OCI-M2 (cell line): ENCODE data around the gene FTCD.
"Not testable (repeated sequence)": the region's sequence is repeated elsewhere in the genome, so short reads cannot be mapped to it uniquely, and the experiment has no call there.

ENCODE experiments used
- DNase-seq: peaks from one replicate; lab custom pipeline; 2025; ENCODE audit not compliant: unreplicated experiment; lab: John Stamatoyannopoulos, UW

Gene FTCD

DNA sequence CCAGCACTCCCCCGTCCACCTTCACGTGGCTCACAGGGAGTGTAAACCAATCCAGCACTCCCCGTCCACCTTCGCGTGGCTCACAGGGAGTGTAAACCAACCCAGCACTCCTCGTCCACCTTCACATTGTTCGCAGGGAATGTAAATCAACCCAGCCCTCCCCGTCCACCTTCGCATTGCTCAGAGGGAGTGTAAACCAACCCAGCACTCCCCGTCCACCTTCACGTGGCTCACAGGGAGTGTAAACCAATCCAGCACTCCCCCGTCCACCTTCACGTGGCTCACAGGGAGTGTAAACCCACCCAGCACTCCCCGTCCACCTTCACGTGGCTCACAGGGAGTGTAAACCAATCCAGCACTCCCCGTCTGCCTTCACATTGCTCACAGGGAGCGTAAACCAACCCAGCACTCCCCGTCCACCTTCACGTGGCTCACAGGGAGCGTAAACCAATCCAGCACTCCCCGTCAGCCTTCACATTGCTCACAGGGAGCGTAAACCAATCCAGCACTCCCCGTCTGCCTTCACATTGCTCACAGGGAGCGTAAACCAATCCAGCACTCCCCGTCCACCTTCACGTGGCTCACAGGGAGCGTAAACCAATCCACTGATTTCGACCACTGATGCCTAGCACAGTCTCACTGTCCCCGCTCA, 14.9 kb downstream of the FTCD start:
- not testable (repeated sequence) for DNase-seq

DNA sequence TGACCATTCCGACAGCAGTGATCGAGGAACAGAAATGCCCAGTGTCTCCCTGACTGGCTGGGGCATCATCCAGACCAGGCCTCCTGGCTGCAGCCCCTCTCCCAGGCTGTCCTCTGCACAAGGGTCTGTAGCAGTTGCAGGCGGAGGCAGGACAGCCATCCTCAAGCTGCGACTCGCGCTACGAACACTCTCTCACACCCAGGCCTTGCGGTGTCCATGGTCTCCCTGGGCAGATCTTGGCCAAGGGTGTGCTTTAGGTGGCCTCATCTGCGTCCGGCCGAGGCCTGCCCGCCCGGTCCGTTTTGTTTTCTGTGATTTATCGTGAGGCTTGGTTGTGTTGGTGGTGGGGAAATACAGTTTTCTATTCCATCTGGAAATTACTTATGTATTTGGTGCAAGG, 15.7 kb downstream of the FTCD start:
- DNase-seq: no peak

DNA sequence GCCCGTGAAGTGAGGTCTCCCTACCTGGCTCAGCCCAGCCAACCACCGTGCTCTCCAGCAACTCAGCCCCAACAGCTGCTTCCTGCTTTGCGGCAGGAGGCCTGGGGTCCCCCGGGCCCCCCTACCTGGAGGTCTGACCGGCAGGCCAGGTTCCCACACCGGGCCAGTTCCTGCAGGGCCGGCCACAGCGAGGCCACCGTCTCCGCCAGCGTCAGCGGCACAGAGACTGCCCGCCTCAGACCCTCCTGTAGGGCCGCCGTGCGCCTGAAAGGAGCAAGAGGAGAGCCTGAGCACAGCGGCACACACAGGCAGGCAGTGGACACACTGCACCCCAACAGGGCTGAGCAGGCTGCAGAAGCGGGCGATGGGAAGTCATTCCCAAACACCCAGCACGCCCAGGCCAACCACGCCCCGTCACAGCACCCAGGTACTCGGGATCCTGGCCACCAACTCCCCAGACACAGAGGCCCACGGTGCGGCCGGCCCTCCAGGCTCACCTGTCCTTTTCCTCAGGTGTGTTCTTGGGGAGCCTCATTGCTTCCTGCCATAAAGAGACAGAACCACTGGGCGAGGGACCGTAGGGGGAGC, 16.9 kb downstream of the FTCD start:
- no peak for DNase-seq

DNA sequence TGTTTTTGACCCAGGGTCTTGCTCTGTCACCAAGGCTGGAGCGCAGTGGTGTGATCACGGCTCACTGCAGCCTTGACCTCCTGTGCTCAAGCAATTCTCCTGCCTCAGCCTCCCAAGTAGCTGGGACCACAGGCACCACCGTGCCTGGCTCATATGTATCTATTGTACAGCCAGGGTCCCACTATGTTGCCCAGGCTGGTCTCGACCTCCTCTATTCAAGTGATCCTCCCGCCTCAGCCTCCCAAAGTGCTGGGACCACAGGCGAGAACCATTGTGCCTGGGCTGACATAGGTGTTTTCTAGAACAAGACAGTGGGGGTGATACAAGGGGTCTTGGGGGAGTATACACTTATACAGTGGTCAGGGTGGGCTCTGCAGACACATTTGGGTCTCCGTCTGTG, 17.5 kb downstream of the FTCD start:
- no peak for DNase-seq

DNA sequence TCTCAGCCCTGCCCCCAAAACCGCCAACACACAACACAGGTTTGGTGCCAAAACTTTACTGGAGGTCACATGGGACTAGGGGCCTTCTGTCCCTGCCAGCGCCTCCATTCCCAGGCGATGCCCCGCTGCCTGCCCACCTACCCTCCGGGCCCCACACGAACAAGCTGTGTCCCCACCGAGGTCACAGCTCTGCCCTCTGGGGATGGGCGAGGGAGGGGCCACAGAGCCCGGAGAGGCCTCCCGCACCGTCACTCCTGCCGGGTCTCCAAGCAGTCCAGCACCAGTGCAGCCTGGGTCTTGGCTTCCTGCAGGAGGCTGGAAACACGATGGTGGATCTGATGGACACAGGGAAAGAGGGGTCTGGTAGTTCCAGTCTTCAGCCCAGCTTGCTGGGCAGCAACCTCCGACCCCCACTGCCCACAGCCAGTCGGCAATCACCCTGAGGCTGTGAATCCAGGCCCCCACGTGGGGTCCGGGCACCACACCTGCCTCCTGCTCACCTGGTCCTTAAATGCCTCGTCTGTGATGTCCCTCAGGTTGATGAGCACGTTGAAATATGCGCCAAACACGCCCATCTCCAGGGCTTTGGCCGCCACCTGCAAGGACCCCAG, 18.5 kb downstream of the FTCD start:
- DNase-seq: no peak

DNA sequence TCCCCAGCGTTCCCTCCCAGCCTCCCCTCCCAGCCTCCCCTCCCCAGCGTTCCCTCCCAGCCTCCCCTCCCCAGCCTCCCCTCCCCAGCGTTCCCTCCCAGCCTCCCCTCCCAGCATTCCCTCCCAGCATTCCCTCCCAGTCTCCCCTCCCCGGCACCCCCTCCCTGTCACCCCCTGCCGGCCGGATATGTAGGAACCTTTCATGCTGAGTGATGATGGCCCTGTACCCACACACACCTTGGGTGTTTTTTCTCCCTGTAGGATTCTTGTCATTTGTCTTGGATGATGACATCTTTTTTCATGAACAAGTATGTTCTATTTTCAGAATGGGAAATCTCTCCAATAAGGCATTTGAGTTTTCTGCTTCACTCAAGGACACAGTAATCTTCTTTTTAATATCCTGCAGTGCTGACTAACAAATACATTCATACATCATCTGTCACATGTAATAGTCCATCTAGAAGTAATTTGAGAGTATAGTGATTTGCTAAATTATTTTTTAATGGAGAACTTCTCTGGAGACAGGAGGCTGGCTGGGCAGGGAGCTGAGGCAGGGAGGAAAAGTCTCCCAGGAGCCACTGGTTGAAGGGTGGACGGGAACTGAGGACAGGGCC, 19.5 kb downstream of the FTCD start:
- DNase-seq: no peak

DNA sequence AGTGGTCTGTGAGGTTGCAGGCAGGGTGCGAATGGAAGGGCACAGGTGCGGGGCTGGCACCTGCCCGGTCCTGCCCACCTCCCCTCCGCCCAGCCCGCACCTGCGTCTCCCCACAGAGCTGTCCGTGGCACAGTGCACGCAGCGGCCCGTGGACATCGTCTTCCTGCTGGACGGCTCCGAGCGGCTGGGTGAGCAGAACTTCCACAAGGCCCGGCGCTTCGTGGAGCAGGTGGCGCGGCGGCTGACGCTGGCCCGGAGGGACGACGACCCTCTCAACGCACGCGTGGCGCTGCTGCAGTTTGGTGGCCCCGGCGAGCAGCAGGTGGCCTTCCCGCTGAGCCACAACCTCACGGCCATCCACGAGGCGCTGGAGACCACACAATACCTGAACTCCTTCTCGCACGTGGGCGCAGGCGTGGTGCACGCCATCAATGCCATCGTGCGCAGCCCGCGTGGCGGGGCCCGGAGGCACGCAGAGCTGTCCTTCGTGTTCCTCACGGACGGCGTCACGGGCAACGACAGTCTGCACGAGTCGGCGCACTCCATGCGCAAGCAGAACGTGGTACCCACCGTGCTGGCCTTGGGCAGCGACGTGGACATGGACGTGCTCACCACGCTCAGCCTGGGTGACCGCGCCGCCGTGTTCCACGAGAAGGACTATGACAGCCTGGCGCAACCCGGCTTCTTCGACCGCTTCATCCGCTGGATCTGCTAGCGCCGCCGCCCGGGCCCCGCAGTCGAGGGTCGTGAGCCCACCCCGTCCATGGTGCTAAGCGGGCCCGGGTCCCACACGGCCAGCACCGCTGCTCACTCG, 23.3 kb downstream of the FTCD start:
- DNase-seq: no peak

DNA sequence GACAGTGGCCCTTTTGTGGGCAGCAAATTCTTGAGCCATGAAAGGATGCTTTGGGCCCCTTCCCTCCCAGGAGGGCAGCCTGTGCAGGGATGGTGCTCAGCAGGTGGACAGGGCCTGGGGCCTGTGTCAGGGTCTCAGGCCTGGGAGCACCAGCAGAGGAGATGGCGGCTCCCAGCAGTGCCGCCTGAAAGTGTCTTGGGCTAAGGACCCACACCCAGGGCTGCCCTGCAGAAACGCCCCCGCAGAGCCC, 23.9 kb downstream of the FTCD start:
- DNase-seq: no peak

DNA sequence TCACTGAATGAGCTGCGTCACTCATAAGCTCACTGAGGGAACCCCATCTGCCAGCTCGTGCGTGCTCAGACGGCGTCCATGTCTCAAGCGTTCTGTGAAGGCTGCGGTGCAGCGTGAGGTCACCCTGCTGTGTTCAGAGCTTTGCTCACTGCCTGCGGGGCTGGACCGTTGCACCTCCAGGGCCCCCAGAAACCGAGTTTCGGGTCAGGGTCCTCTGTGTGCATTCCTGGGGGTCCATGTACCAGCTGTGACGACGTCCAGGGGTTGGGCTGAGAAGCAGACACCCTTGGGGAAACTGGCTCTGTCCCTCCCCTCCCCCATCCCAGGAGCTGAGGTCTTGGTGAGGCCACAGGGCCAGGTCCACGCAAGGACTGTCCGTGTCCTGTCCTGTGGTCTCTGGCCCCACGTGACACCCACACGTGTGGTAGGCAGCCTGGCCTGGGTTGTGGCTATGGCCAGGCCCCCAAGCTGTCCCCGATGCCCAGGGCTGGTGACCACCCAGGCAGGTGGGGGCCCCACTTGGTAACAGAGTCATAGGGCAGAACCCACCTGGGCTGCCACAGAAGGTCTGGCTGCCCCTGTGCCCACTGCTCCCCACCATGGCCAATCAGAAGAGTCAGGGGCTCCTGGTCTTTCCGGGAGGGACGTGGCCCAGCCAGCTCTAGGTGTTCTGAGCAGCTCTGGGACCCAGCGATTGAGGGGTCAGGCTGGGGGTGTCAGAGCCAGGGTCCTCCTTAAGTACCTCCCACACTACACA, 24.4 kb downstream of the FTCD start:
- no peak for DNase-seq

DNA sequence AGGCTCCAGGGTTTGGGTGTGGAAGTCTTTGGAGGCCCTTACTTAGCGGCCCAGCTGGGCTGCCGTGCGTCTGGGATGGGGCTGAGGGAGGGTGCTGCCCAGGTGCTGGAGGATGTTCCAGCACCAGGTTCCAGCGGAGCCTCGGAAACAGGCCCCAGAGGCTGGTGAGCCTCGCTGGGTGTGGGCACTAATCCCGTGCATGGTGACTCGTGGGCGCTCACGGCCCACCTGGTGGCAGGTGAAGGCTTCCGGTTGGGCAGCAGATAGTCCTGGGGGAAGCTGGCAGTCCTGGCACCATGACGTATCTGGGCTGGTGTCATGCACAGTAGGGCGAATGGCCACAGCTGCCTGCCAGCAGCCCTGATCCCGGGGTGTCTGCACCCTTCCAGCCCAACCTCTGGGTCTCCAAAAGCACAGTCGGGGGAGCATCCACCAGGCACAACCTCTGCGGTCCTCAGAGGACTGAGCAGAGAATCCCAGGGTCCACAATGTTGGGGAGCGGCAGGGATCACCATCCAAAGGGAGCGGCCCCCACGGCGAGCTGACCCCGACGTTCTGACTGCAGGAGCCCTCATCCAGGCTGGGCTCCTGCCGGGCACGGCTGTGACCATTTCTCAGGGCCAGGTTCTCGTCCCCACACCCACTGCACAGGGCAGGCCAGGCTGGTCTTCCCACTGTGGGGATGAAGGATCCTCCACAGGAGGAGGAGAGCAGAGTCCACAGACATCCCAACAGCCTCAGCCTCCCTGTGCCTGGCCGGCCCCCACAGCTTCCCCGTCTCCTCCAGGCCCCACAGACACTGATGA, 25.3 kb downstream of the FTCD start:
- DNase-seq: no peak

DNA sequence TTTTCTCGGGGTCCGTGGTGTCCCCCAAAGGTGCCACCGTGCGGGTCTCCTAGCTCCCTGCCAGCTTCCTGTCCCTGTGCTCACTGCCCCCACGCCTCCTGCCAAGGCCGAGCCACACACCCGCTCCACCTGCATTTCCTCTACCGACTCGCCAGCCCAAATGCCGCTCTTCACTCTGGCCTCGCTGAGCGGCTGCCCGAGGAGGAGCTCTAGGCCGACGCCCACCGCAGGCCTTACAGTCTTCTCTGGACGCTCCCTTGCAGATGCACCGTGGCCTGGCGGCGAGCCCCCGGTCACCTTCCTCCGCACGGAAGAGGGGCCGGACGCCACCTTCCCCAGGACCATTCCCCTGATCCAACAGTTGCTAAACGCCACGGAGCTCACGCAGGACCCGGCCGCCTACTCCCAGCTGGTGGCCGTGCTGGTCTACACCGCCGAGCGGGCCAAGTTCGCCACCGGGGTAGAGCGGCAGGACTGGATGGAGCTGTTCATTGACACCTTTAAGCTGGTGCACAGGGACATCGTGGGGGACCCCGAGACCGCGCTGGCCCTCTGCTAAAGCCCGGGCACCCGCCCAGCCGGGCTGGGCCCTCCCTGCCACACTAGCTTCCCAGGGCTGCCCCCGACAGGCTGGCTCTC, 26.3 kb downstream of the FTCD start:
- no peak for DNase-seq

DNA sequence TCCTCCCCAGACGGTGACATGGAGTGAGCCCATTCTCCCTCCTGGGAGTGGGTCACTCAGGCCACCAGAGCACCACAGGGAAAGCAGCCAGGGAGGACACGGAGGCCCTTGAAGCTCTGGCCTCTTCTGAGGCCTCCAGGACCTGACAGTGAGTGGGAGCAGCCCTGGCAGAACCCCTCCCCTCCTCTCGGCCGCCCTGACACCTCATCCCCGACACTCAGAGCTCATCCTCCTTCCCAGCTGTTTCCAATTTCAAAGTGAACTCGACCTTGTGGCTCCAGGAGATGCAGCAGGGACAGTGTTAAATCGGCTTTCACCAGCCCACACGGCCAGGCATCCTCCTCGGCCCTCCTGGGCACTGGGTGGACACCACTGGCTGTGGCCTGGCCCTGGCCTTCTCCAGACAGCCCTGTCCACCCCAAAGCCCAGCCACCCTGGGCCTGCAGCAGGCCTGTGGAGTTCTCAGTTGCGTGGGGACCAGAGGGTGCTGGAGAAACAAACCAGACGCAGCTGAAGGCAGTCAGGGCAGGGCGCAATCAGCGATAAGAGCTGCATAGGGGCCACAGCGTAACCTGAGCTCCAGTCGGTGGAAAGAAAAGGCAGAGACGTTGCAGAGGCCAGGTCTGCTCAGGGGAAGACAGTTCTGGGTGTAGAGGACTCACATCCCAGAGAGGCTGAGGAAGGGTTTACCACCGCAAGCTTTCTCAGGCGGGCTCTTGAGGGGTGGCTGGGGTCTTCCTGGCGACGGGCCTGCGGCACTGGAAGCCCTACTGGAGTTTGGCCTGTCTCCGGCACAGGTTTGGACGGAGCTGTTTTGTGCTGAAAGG, 27.1 kb downstream of the FTCD start:
- no peak for DNase-seq

DNA sequence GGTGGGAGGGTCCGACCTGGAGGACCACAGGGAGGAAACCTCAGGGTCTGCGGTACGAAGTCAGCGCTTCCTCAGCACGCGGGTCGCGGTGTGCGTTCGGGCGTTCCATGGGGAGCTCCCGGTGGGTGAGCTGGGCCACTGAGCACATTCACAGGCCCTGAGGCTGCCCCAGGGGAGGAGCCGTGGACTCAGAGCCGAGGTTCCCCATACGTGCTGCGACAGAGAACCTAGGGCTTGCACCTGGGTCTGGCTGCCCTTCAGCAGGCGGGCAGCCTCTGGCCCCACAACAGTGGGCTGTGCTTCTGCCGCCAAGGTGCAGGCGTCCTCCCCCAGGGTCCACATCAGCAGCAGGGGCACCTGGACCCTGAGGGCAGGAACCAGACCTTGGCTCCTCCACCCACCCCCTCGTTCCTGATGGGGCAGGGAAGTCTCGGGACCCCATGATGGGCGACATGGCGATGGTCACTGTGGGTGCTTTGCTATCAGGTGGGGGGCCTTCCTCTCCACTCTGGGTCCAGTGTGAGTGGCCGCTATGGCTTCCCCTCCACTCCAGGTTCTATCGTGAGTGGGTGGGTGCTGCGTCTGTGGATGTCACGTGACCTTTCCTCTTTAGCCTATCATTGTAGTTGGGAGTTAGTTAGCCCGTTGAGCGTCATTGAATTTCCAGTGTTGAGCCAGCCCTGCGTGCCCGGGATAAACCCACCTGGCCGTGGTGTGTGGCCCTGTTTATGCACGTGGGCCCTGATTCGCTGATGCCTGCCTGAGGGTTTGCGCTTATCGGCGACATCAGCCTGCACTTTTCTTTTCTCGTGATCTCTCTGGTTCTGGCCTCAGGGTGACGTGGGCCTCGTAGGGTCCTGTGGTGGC, 27.9 kb downstream of the FTCD start:
- DNase-seq: no peak

DNA sequence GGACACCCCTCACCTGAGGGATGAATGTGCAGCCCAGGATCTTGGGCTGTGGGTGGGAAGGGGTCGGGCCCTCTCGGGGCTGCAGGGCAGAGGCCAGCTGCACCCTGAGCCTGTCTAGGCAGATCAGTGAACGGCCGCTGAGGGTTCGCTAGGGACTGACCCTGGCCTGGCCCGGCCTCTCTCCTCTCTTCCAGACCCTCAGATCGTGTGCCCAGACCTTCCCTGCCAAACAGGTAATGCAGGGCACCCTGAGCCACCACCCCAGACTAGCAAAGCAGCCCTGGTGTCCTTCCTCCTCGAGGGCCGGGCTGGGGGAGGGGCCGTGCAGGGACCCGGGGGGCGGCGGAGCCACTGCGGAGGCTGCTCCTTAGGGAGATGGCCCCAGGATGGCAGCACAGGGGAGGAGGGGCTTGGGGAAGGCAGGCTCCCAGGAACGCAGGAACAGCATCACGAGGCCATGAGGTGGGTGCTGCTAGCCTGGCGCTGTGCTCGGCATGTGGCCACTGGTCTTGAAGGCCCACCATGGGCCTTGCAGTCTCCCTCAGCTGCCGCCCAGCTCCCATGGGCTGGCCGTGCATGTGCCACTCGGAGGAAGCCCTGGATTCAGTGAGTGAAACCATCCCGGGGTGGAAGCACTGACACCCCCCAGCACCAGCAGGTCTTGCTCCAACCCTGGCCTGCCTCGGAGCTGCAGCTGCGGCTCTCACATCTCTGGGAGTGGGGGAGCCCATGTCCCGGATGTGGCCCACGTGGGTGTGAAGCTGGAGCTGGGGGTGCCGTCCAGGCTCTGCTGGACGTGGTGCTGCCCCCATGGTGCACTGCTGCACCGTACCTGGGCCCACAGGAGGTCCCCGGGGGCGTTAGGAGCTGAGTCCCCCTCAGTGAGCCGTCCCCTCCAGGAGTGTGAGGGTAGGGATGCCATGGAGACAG, 28.8 kb downstream of the FTCD start:
- no peak for DNase-seq

DNA sequence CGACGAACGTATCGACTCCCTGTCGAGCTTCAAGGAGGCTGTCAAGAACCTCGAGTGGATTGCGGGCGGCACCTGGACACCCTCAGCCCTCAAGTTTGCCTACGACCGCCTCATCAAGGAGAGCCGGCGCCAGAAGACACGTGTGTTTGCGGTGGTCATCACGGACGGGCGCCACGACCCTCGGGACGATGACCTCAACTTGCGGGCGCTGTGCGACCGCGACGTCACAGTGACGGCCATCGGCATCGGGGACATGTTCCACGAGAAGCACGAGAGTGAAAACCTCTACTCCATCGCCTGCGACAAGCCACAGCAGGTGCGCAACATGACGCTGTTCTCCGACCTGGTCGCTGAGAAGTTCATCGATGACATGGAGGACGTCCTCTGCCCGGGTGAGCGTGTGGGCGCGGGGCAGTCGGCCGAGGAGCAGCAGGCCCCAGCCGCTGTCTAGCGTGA, 29.5 kb downstream of the FTCD start:
- DNase-seq: no peak

DNA sequence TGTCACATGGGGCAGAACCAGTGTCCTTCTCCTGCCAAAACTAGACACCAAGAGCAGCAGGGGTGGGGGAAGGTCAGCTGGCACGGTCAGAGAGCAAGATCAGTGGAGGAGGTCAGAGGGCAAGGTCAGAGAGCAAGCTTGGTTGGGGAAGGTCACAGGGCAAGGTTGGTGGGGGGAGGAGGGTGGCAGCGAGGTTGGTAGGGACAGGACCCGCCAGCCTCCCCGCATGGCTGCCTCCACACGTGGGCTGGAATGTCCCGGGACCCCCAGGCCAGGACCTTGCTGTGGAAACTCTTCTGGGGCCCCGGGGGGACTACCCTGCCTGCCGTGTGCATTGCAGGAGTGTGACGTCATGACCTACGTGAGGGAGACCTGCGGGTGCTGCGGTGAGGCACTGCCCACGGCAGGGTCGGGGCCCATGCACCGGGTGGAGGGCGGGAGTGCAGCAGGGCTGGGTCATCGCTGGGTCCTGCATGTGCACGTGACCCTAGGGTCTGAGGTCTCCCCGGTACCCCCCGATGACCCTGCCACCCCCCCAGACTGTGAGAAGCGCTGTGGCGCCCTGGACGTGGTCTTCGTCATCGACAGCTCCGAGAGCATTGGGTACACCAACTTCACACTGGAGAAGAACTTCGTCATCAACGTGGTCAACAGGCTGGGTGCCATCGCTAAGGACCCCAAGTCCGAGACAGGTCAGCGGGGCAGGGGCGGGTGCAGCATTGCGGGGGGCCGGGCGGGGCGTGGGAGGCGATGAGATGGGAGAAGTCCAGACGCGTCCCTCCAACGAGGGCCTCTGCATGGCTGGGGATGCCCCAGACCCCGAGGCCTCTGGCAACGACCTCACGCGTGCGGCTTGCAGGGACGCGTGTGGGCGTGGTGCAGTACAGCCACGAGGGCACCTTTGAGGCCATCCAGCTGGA, 30.2 kb downstream of the FTCD start:
- no peak for DNase-seq
